ENCODE results near the gene SCAMP5. TPM values are rescaled to one million over a fixed set of nuclear protein-coding genes. Genes with fewer than 3 reads are reported as not detected.

The SCAMP5 gene
- total RNA-seq, 1 experiment from 2014 or later: 17.9 TPM

DNA sequence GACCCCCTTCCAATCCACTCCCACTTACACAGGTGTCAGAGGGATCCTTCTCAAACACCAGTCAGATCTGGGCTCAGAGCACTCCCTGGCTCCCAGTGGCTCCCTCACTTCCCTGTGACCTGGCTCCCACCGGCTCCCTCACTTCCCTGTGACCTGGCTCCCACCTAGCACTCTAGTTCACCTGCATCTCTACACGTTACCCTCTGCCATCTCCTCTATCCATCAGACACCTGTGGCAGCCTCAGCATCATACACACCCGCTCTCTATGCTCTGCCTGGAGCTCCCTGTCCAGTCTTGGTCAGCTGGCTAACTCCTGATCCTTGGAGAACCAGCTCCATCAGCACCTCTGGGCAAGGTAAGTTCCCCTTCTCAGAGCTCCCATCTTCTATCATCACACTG is 44.4 kb upstream of the SCAMP5 start:
- Histone ChIP-seq H3K4me2 (no peak overlapping the region), H3K4me3 (no peak overlapping the region), H3F3A (ENCODE audit: insufficient read depth, low read depth) (peaks cover 32% of the 10 kb centered on the region), H4K20me1 (ENCODE audit: insufficient read depth) (peaks cover 20% of the 10 kb centered on the region), H3K4me1 (replicated peaks; ENCODE audit: insufficient read depth) (peaks cover 23% of the 10 kb centered on the region), H2AFZ (no peak overlapping the region), H3K9me2 (ENCODE audit: insufficient read depth) (no peaks in the 10 kb centered on the region), H3K9me3 (ENCODE audit: insufficient read depth, low read depth) (no peaks in the 10 kb centered on the region), H3K27me3 (ENCODE audit: insufficient read depth, low read depth) (no peaks in the 10 kb centered on the region), H3K36me3 (ENCODE audit: low read depth) (no peaks in the 10 kb centered on the region), H3K27ac (peak overlapping the region; percentile 43; the same call in 1 of the 2 replicates), H3K79me2 (ENCODE audit: low read depth) (peaks cover 25% of the 10 kb centered on the region)
- CTCF ChIA-PET: interaction anchor here (0.6 to 1.9 kb wide), 8 partner anchors 37 to 330 kb away, joined by 3 to 11 read pairs (median 4); no protein-coding TSS in a partner anchor
- no peak for DNase-seq
- TF ChIP-seq, protein P1, sequence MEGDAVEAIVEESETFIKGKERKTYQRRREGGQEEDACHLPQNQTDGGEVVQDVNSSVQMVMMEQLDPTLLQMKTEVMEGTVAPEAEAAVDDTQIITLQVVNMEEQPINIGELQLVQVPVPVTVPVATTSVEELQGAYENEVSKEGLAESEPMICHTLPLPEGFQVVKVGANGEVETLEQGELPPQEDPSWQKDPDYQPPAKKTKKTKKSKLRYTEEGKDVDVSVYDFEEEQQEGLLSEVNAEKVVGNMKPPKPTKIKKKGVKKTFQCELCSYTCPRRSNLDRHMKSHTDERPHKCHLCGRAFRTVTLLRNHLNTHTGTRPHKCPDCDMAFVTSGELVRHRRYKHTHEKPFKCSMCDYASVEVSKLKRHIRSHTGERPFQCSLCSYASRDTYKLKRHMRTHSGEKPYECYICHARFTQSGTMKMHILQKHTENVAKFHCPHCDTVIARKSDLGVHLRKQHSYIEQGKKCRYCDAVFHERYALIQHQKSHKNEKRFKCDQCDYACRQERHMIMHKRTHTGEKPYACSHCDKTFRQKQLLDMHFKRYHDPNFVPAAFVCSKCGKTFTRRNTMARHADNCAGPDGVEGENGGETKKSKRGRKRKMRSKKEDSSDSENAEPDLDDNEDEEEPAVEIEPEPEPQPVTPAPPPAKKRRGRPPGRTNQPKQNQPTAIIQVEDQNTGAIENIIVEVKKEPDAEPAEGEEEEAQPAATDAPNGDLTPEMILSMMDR (conservative IDR thresholded peaks at IDR 0.05): no peak
- TF ChIP-seq EZH2 (IDR thresholded peaks at IDR 0.05; ENCODE audit: low read depth): no peak
- no TSS peak for BruUV-seq (replicated peaks)
- intact Hi-C loops (cut with micrococcal nuclease; ENCODE audit: unreplicated experiment): loop anchor here (2.0 to 10.0 kb wide), 2 partner anchors 316 to 576 kb away; no protein-coding TSS in a partner anchor
- POLR2A ChIA-PET (ENCODE audit: unreplicated experiment): interaction anchor here (0.5 kb wide), 2 partner anchors 44 to 357 kb away, joined by 4 to 5 read pairs; no protein-coding TSS in a partner anchor

GRCh38 chr15:74954515-74954914 is 40.8 kb upstream of the SCAMP5 start:
- no peak overlapping the region for H2AFZ ChIP-seq
- ChIA-PET POLR2A (ENCODE audit: unreplicated experiment) (interaction anchor here (0.6 kb wide), 1 partner anchor 707 kb away, joined by 8 read pairs; no protein-coding TSS in a partner anchor), CTCF (interaction anchor here (0.7 kb wide), 1 partner anchor 171 kb away, joined by 3 read pairs; no protein-coding TSS in a partner anchor)
- H3K4me1 ChIP-seq (replicated peaks; ENCODE audit: insufficient read depth): peaks cover 30% of the 10 kb centered on the region
- BruUV-seq (replicated peaks): no TSS peak
- peak overlapping the region; percentile 96 for H3K4me2 ChIP-seq
- no peak overlapping the region for H3K27ac ChIP-seq
- no peaks in the 10 kb centered on the region for H3K9me2 ChIP-seq (ENCODE audit: insufficient read depth)
- DNase-seq: no peak
- peak overlapping the region; percentile 92 for H3K4me3 ChIP-seq
- H3F3A ChIP-seq (ENCODE audit: insufficient read depth, low read depth): peaks cover 42% of the 10 kb centered on the region
- H3K79me2 ChIP-seq (ENCODE audit: low read depth): peaks cover 28% of the 10 kb centered on the region
- no peaks in the 10 kb centered on the region for H3K36me3 ChIP-seq (ENCODE audit: low read depth)
- TF ChIP-seq, protein P1 (conservative IDR thresholded peaks at IDR 0.05): no peak
- no peak for TF ChIP-seq EZH2 (IDR thresholded peaks at IDR 0.05; ENCODE audit: low read depth)
- no peaks in the 10 kb centered on the region for H3K27me3 ChIP-seq (ENCODE audit: insufficient read depth, low read depth)
- H3K9me3 ChIP-seq (ENCODE audit: insufficient read depth, low read depth): no peaks in the 10 kb centered on the region
- H4K20me1 ChIP-seq (ENCODE audit: insufficient read depth): peaks cover 20% of the 10 kb centered on the region
- intact Hi-C loops (cut with micrococcal nuclease; ENCODE audit: unreplicated experiment): loop anchor here (10.0 kb wide), 1 partner anchor 580 kb away; no protein-coding TSS in a partner anchor

DNA sequence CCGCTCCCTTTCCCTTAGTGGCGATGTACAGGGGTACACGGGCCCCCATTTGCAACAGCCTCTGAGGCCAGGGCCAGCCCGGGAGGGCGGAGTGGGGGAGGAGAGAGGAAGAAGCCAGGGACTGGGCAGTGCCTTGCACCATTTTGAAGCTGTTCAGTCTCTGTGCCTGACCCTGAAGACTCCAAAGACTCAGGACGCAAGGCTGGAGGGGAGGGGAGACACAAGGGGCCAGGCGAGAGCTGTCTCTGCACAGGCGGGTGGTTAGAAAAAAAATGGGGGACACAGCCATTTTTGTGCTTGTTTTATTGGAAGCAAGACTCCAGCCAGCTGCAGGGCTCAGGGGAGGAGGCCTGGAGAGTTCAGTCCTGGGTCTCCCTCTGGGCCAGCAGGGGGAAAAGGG is 40.3 kb upstream of the SCAMP5 start:
- H3K27ac ChIP-seq: no peak overlapping the region
- POLR2A ChIA-PET (ENCODE audit: unreplicated experiment): no interaction called here

More for the DNA sequence above, 40.3 kb upstream of the SCAMP5 start:
- TF ChIP-seq EZH2 (IDR thresholded peaks at IDR 0.05; ENCODE audit: low read depth): no peak
- TF ChIP-seq, protein P1 (conservative IDR thresholded peaks at IDR 0.05): no peak
- CTCF ChIA-PET: interaction anchor here (0.7 kb wide), 1 partner anchor 171 kb away, joined by 3 read pairs; no protein-coding TSS in a partner anchor
- Histone ChIP-seq H3K36me3 (ENCODE audit: low read depth) (no peaks in the 10 kb centered on the region), H3K27me3 (ENCODE audit: insufficient read depth, low read depth) (no peaks in the 10 kb centered on the region), H3K4me1 (replicated peaks; ENCODE audit: insufficient read depth) (peaks cover 30% of the 10 kb centered on the region), H3K9me3 (ENCODE audit: insufficient read depth, low read depth) (no peaks in the 10 kb centered on the region), H3K4me3 (peak overlapping the region; percentile 92), H3K79me2 (ENCODE audit: low read depth) (peaks cover 28% of the 10 kb centered on the region), H3K9me2 (ENCODE audit: insufficient read depth) (no peaks in the 10 kb centered on the region), H3K4me2 (peak overlapping the region; percentile 96), H4K20me1 (ENCODE audit: insufficient read depth) (peaks cover 20% of the 10 kb centered on the region), H2AFZ (no peak overlapping the region), H3F3A (ENCODE audit: insufficient read depth, low read depth) (peaks cover 42% of the 10 kb centered on the region)
- no TSS peak for BruUV-seq (replicated peaks)
- intact Hi-C loops (cut with micrococcal nuclease; ENCODE audit: unreplicated experiment): loop anchor here (5.0 to 10.0 kb wide), 2 partner anchors 67 to 580 kb away; partner anchors contain the start of gene PPCDC
- DNase-seq: no peak
